Naive thymus-derived CD8-positive, alpha-beta T cell (primary cell): ENCODE data around the gene GDF2. TPM values are rescaled to one million over a fixed set of nuclear protein-coding genes. Genes with fewer than 3 reads are reported as not detected.

ENCODE experiments used
- ATAC-seq, 2 donors: fragments of 150-1000 bp; cut with Tn5 transposase in 1 of 2; sonication (Bioruptor Pico), chemical (Tn5 transposase) in 1 of 2; 1 replicate in 1 of 2; 2 replicates in 1 of 2; pipeline ENCODE4 v1.10.0; 2021; ENCODE audit warnings: mild to moderate bottlenecking in 2 of 2, moderate library complexity in 2 of 2
- POLR2A ChIA-PET: fragments of 350-600 bp; sonication (Branson Sonifier 250); formaldehyde crosslinking; loops from one replicate; lab custom pipeline; 2021; ENCODE audit warnings: antibody characterized with exemption; lab: Charles Lee
- DNase-seq, 10 donors: peaks; one replicate each; pipeline versions ENCODE4 v3.0.0 to v3.0.0-alpha.2; 2020 to 2022
- H3K27ac Mint-ChIP-seq, 10 donors: one replicate each; pipeline ENCODE4 v1.8.0; 2020 to 2022; ENCODE audit warnings: mild to moderate bottlenecking in 10 of 10, mixed read lengths in 10 of 10, moderate library complexity in 4 of 10, inconsistent platforms in 1 of 10
- H3K27me3 Mint-ChIP-seq, 5 donors: one replicate each; pipeline ENCODE4 v1.8.0; 2021 to 2022; ENCODE audit warnings: mixed read lengths in 5 of 5
- H3K36me3 Mint-ChIP-seq, 3 donors: one replicate each; pipeline ENCODE4 v1.8.0; 2020 to 2022; ENCODE audit warnings: mixed read lengths in 3 of 3, mild to moderate bottlenecking in 2 of 3, inconsistent platforms in 1 of 3
- H3K4me1 Mint-ChIP-seq, 4 donors: one replicate each; pipeline ENCODE4 v1.8.0; 2021 to 2022; ENCODE audit warnings: mixed read lengths in 4 of 4
- H3K4me3 Mint-ChIP-seq, 10 donors: one replicate each; pipeline ENCODE4 v1.8.0; 2020 to 2022; ENCODE audit warnings: mild to moderate bottlenecking in 10 of 10, mixed read lengths in 10 of 10, moderate library complexity in 6 of 10, inconsistent platforms in 1 of 10
- H3K9me3 Mint-ChIP-seq, 9 donors: one replicate each; pipeline ENCODE4 v1.8.0; 2020 to 2022; ENCODE audit warnings: mixed read lengths in 9 of 9, mild to moderate bottlenecking in 3 of 9, inconsistent platforms in 1 of 9, moderate library complexity in 1 of 9
- polyA plus RNA-seq, 3 donors: library from polyadenylated mRNA; unstranded; fragments of 300-500 nt; fragmentation: Illumina TruSeq; gene quantifications; one replicate each; pipeline ENCODE4 v1.2.3, GENCODE V29; 2021
- total RNA-seq, 8 experiments: library from RNA in 2 of 8; stranded (reverse) in 2 of 8; gene quantifications; one replicate each; pipeline ENCODE4 v1.2.3 and lab custom pipeline; 2021 to 2026

The GDF2 gene
- total and polyA plus RNA-seq, 5 experiments from 2014 or later, result not detected

- Mint-ChIP-seq H3K27me3 (peaks cover 0 to 10% (median 2%) of the 10 kb centered on the region in 5 donors), H3K9me3 (no peaks in the 10 kb centered on the region), H3K4me1 (peaks cover 0 to 6% (median 5%) of the 10 kb centered on the region in 4 donors), H3K4me3 (no peak overlapping the region), H3K36me3 (no peaks in the 10 kb centered on the region), H3K27ac (peak overlapping the region in 1 of 10 donors; percentile 74)
- DNase-seq, result no peak
- POLR2A ChIA-PET, result no interaction called here
- ATAC-seq, result no peak
These were observed 26.8 kb upstream of the GDF2 start for GRCh38 chr10:47295411-47295810.

DNA sequence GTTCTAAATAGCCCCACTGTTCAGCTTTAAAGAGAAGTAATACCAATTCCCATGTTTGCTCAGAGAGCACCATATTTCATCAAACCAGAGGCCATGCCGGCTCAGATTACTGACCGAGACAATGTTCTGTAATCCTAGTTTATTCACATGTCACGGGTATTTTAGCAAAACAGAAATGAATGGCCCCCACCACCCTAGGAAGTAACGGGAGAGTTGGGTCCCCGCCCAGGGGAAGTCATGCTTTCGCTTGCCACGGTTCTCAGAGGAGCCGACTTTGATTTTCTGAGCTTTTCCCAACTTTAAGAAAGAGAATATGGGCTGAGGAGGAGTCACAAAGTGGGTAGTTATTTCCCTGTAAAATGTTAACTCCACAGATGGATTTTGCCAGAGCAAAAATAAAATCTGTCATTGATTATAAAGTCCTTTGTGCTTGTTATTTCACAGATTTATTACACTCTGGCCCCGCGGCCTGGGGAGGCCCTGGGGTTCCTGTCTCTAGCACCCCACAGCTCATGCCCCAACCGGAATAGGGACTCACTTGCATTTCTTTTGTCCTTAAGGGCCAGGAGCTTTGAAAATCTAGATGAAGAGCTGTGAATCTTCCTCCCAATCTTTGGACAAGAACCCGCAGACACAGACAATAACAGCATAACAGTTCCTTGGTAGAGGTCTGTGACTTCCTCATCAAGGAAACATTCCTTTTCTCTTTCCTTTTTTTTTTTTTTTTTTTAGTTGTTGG lies 25.9 kb upstream of the GDF2 start:
- H3K27me3 Mint-ChIP-seq, result peaks cover 0 to 15% (median 7%) of the 10 kb centered on the region in 5 donors
- POLR2A ChIA-PET, result no interaction called here

GRCh38 chr10:47296941-47297340 lies 25.3 kb upstream of the GDF2 start:
- peaks cover 4 to 17% (median 15%) of the 10 kb centered on the region in 4 donors for H3K4me1 Mint-ChIP-seq
- peaks cover 0 to 16% (median 7%) of the 10 kb centered on the region in 5 donors for H3K27me3 Mint-ChIP-seq
- H3K27ac Mint-ChIP-seq, result peak overlapping the region in 1 of 10 donors; percentile 2
- H3K36me3 Mint-ChIP-seq, result no peaks in the 10 kb centered on the region
- H3K9me3 Mint-ChIP-seq, result no peaks in the 10 kb centered on the region
- no peak overlapping the region for H3K4me3 Mint-ChIP-seq
- DNase-seq, result no peak
- ATAC-seq, result no peak
- POLR2A ChIA-PET, result no interaction called here

More for the DNA sequence above, 25.9 kb upstream of the GDF2 start:
- H3K4me3 Mint-ChIP-seq, result no peak overlapping the region
- no peak overlapping the region for H3K27ac Mint-ChIP-seq
- no peak for ATAC-seq
- no peaks in the 10 kb centered on the region for H3K9me3 Mint-ChIP-seq
- no peak for DNase-seq
- no peaks in the 10 kb centered on the region for H3K36me3 Mint-ChIP-seq
- peaks cover 4 to 14% (median 11%) of the 10 kb centered on the region in 4 donors for H3K4me1 Mint-ChIP-seq

- ATAC-seq (no peak), DNase-seq (no peak)
- no peaks in the 10 kb centered on the region for H3K36me3 Mint-ChIP-seq
- peaks cover 0 to 21% (median 7%) of the 10 kb centered on the region in 5 donors for H3K27me3 Mint-ChIP-seq
- no peaks in the 10 kb centered on the region for H3K9me3 Mint-ChIP-seq
- POLR2A ChIA-PET, result no interaction called here
- peak overlapping the region in 2 of 10 donors; percentile 4 to 22 for H3K4me3 Mint-ChIP-seq
- peaks cover 9 to 22% (median 20%) of the 10 kb centered on the region in 4 donors for H3K4me1 Mint-ChIP-seq
- peak overlapping the region in 1 of 10 donors; percentile 70 for H3K27ac Mint-ChIP-seq
These were observed 24.3 kb upstream of the GDF2 start for GRCh38 chr10:47297866-47298540.

DNA sequence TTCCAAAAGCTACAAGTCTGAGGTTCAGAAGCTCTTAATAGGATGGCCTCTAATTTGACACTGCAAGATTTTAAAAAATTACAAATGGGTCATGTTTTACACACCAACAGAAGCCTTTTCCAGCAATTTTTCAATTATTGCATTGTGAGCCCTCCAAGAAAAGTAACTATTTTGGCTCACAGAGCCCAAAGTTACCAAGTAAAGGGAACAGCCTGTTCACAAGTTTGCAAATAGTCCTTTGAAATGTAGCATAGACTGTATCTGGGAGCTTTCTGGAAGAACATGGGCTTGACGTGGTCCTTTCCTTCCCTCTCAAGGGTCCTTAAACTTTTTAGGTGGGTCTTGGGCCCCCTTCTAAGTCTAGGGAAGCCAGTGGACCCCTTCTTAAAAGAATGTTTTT lies 23.5 kb upstream of the GDF2 start:
- DNase-seq, result no peak
- POLR2A ChIA-PET, result no interaction called here
- Mint-ChIP-seq H3K27ac (peak overlapping the region in 1 of 10 donors; percentile 79), H3K4me1 (peaks cover 13 to 24% (median 22%) of the 10 kb centered on the region in 4 donors), H3K4me3 (peak overlapping the region in 4 of 10 donors; percentile 18 to 76 (median 52)), H3K27me3 (peaks cover 0 to 21% (median 7%) of the 10 kb centered on the region in 5 donors), H3K9me3 (no peaks in the 10 kb centered on the region), H3K36me3 (no peaks in the 10 kb centered on the region)
- ATAC-seq, result no peak

- Mint-ChIP-seq H3K36me3 (no peaks in the 10 kb centered on the region), H3K27me3 (peaks cover 0 to 20% (median 7%) of the 10 kb centered on the region in 5 donors), H3K27ac (peak within 1 kb of the TSS in 6 of 10 donors; percentile 15 to 79 (median 57)), H3K4me1 (peaks cover 19 to 26% (median 24%) of the 10 kb centered on the region in 4 donors), H3K4me3 (peak within 1 kb of the TSS; percentile 73 to 92 (median 84)), H3K9me3 (no peaks in the 10 kb centered on the region)
- POLR2A ChIA-PET, result interaction anchor here (1.1 kb wide), 1 partner anchor 134 kb away, joined by 5 read pairs; no protein-coding TSS in a partner anchor
- DNase-seq (peak in 5 of 10 donors; percentile 7 to 41 (median 34)), ATAC-seq (peak; percentile 66 to 81)
These were observed 22.4 kb upstream of the GDF2 start, which contains the start of gene GDF10 for GRCh38 chr10:47299611-47300428. GDF10 (plus strand) TSS chr10:47300197; CDS start chr10:47300652, 455 bp downstream.

DNA sequence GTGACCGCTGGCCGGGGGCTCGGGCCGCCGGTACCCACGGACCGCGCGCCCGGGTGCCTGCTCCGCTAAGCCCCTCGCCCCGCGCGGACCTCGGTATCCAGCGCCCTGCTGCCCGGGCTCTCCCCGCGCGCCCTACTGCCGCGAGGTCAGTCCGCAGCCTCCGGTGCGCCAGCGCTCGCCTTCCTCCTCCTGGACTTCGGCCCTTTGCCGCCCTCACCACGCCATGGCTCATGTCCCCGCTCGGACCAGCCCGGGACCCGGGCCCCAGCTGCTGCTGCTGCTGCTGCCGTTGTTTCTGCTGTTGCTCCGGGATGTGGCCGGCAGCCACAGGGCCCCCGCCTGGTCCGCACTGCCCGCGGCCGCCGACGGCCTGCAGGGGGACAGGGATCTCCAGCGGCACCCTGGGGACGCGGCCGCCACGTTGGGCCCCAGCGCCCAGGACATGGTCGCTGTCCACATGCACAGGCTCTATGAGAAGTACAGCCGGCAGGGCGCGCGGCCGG lies 21.8 kb upstream of the GDF2 start:
- H3K27ac Mint-ChIP-seq, result peak overlapping the region in 2 of 10 donors; percentile 26 to 75
- POLR2A ChIA-PET, result interaction anchor here (0.9 to 1.1 kb wide), 2 partner anchors 11 to 134 kb away, joined by 3 to 5 read pairs; no protein-coding TSS in a partner anchor
- no peak for DNase-seq
- peak; percentile 27 to 48 for ATAC-seq
- H3K36me3 Mint-ChIP-seq, result no peaks in the 10 kb centered on the region
- peak overlapping the region; percentile 73 to 92 (median 84) for H3K4me3 Mint-ChIP-seq
- H3K27me3 Mint-ChIP-seq, result peaks cover 0 to 16% (median 4%) of the 10 kb centered on the region in 5 donors
- H3K4me1 Mint-ChIP-seq, result peaks cover 21 to 28% (median 26%) of the 10 kb centered on the region in 4 donors
- H3K9me3 Mint-ChIP-seq, result no peaks in the 10 kb centered on the region

GRCh38 chr10:47301833-47302232 lies 20.4 kb upstream of the GDF2 start:
- H3K36me3 Mint-ChIP-seq, result no peaks in the 10 kb centered on the region
- ATAC-seq, result no peak
- H3K27me3 Mint-ChIP-seq, result peaks cover 0 to 16% (median 4%) of the 10 kb centered on the region in 5 donors
- H3K4me3 Mint-ChIP-seq, result peak overlapping the region in 7 of 10 donors; percentile 15 to 80 (median 36)
- peak overlapping the region in 1 of 10 donors; percentile 60 for H3K27ac Mint-ChIP-seq
- no peak for DNase-seq
- POLR2A ChIA-PET, result interaction anchor here (1.5 kb wide), 1 partner anchor 9 kb away, joined by 5 read pairs; no protein-coding TSS in a partner anchor
- peaks cover 28 to 36% (median 32%) of the 10 kb centered on the region in 4 donors for H3K4me1 Mint-ChIP-seq
- no peaks in the 10 kb centered on the region for H3K9me3 Mint-ChIP-seq

DNA sequence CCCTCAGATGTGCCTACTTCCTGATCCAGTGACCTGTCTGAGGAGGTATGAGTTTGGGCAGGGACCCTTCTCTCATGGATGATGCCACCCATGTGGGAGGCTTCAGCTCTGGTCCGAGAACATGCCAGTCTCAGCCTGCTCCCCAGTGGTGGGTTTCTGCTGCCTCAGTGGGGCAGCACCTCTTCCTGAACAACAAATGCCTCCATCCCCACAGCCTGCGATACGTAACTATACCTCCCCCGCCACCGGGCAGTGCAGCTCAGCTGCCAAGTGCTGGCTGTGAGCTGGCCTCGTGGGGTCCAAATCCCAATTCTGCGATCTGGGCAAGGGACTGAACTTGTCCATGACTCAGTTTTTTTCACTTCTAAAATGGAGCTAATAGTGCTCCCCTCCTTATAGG lies 19.1 kb upstream of the GDF2 start:
- H3K27ac Mint-ChIP-seq, result peak overlapping the region in 2 of 10 donors; percentile 21 to 82
- no peaks in the 10 kb centered on the region for H3K36me3 Mint-ChIP-seq
- H3K27me3 Mint-ChIP-seq, result peaks cover 0 to 16% (median 4%) of the 10 kb centered on the region in 5 donors
- no peaks in the 10 kb centered on the region for H3K9me3 Mint-ChIP-seq
- no peak for ATAC-seq
- H3K4me1 Mint-ChIP-seq, result peaks cover 32 to 46% (median 41%) of the 10 kb centered on the region in 4 donors
- no peak for DNase-seq
- POLR2A ChIA-PET, result interaction anchor here (0.7 to 1.5 kb wide), 3 partner anchors 8 to 137 kb away, joined by 3 to 5 read pairs (median 3); no protein-coding TSS in a partner anchor
- peak overlapping the region in 2 of 10 donors; percentile 21 to 33 for H3K4me3 Mint-ChIP-seq

- no peak overlapping the region for H3K4me3 Mint-ChIP-seq
- no peaks in the 10 kb centered on the region for H3K36me3 Mint-ChIP-seq
- H3K9me3 Mint-ChIP-seq, result no peaks in the 10 kb centered on the region
- peaks cover 32 to 50% (median 42%) of the 10 kb centered on the region in 4 donors for H3K4me1 Mint-ChIP-seq
- POLR2A ChIA-PET, result interaction anchor here (0.9 kb wide), 1 partner anchor 138 kb away, joined by 3 read pairs; no protein-coding TSS in a partner anchor
- ATAC-seq, result no peak
- peaks cover 0 to 16% (median 4%) of the 10 kb centered on the region in 5 donors for H3K27me3 Mint-ChIP-seq
- DNase-seq, result no peak
- H3K27ac Mint-ChIP-seq, result peak overlapping the region in 1 of 10 donors; percentile 21
These were observed 18.4 kb upstream of the GDF2 start for GRCh38 chr10:47303866-47304265.

DNA sequence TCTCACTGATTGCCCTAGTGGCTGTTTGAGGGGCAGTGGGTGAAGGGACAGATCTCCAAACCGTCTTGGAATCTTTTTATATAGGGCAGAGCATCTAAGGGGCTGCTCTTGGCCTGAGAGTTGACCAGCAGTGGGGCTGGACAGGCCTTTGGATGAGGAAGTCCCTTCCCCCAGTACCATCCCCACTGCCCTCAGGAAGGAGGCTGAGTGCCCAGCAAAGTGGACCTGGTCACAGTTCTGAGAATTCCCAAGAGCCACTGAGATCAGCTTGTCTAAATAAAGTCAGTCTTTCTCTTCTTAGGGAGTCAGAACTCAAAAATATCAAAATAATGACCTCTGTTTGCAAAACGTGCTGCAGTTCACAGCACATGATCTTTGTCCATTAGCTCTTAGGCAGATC lies 16.7 kb upstream of the GDF2 start:
- Mint-ChIP-seq H3K4me3 (no peak overlapping the region), H3K27ac (peak overlapping the region in 3 of 10 donors; percentile 31 to 77 (median 60)), H3K27me3 (peaks cover 0 to 10% (median 4%) of the 10 kb centered on the region in 5 donors), H3K9me3 (no peaks in the 10 kb centered on the region), H3K4me1 (peaks cover 30 to 52% (median 44%) of the 10 kb centered on the region in 4 donors), H3K36me3 (no peaks in the 10 kb centered on the region)
- ATAC-seq (no peak), DNase-seq (no peak)
- POLR2A ChIA-PET, result interaction anchor here (1.0 kb wide), 1 partner anchor 19 kb away, joined by 3 read pairs; no protein-coding TSS in a partner anchor
